Heart left ventricle (tissue), 16 donors: ENCODE results near the gene FAM83F. TPM values are rescaled to one million over a fixed set of nuclear protein-coding genes. Genes with fewer than 3 reads are reported as not detected.

Source experiments
- ATAC-seq, 4 donors: fragments of 200-7000 bp; cut with Tn5 transposase; one replicate each; pipeline ENCODE4 v1.9.1; 2020 to 2022; ENCODE audit warnings: moderate library complexity in 4 of 4, mild to moderate bottlenecking in 3 of 4, moderate number of reproducible peaks in 1 of 4
- DNase-seq, 5 donors: peaks; one replicate each; pipeline ENCODE4 v3.0.0-alpha.2; 2020
- H3K27ac ChIP-seq, 12 donors: fragments of 200-600 bp; sonication (generic) in 4 of 12; one replicate each; pipeline versions ENCODE4 v1.5.0 to v1.8.0; 2016 to 2022; ENCODE audit warnings: mild to moderate bottlenecking in 2 of 12
- H3K27me3 ChIP-seq, 9 donors: fragments of 200-600 bp; sonication (generic) in 2 of 9; one replicate each; pipeline versions ENCODE4 v1.5.1 to v1.8.0; 2016 to 2022; ENCODE audit warnings: mild to moderate bottlenecking in 3 of 9
- H3K36me3 ChIP-seq, 9 donors: fragments of 200-600 bp; sonication (generic) in 2 of 9; one replicate each; pipeline versions ENCODE4 v1.5.0 to v1.8.0; 2018 to 2022; ENCODE audit warnings: mild to moderate bottlenecking in 2 of 9
- H3K4me1 ChIP-seq, 12 donors: fragments of 200-600 bp; sonication (generic) in 4 of 12; one replicate each; pipeline versions ENCODE4 v1.5.0 to v1.8.0; 2016 to 2022; ENCODE audit warnings: mild to moderate bottlenecking in 3 of 12
- H3K4me3 ChIP-seq, 12 donors: fragments of 200-600 bp; sonication (generic) in 4 of 12; one replicate each; pipeline versions ENCODE4 v1.5.0 to v1.8.0; 2017 to 2022; ENCODE audit warnings: mild to moderate bottlenecking in 9 of 12, moderate library complexity in 4 of 12
- H3K9me3 ChIP-seq, 12 donors: fragments of 200-600 bp; sonication (generic) in 4 of 12; one replicate each; pipeline versions ENCODE4 v1.5.0 to v1.8.0; 2016 to 2022; ENCODE audit warnings: mild to moderate bottlenecking in 1 of 12
- POLR2A ChIP-seq, 2 donors: fragments of 450-650 bp; IDR thresholded peaks; one replicate each; pipeline ENCODE4 v1.6.1; 2017; ENCODE audit warnings: antibody characterized with exemption in 2 of 2, mild to moderate bottlenecking in 2 of 2, moderate library complexity in 2 of 2
- WGBS, 4 donors: extraction: QIAGEN DNeasy Blood & Tissue Kit in 2 of 4; methylation state at CpG; one replicate each; pipeline versions ENCODE4 v1.1.5 to v1.1.7; 2013 to 2018; 5-methylcytosine and 5-hydroxymethylcytosine counted together
- intact Hi-C, 10 donors: fragments of 100-400 bp; cut with DNase I; formaldehyde crosslinking; loops; one replicate each; pipeline versions ENCODE4 v1.11.1 to v1.14.2; 2022
- polyA plus RNA-seq, 2 donors: library from polyadenylated mRNA; stranded (reverse); fragments of 200-250 nt; gene quantifications; one replicate each; pipeline ENCODE4 v1.2.3, GENCODE V29; 2013
- total RNA-seq, 9 donors: library from RNA; depleted of rRNA in 2 of 9; stranded (reverse); fragments of >200 nt in 2 of 9; fragmentation: NEBNext Ultra II Directional in 3 of 9; extraction: Animal tissue kit (Norgen Biotek cat#: 25700) in 3 of 9; gene quantifications; one replicate each; pipeline versions ENCODE4 v1.1.0 to v1.2.4, GENCODE V29; 2016 to 2023
- TF ChIP-seq, protein P1 (sequence below), 12 donors: fragments of 200-600 bp; sonication (generic) in 4 of 12; IDR thresholded peaks; one replicate each; pipeline versions ENCODE4 v1.5.0 to v1.8.0; 2018 to 2022; ENCODE audit warnings: antibody characterized with exemption in 12 of 12, mild to moderate bottlenecking in 5 of 12
- donor health status: ischemic (EF 13 %, LVEDD 7.1; RV severe dilation, severe dysfunction).
- donor health status: healthy with polysubstance abuse.
- donor health status: DM: no; HTN: yes; CAD: no.
- donor health status: DM: no; HTN: no; CAD: no.
- donor health status: ischemic (EF 25% LVEDD 6.9; RV normal size, moderate dysfunction).
- donor health status: ischemic (EF 25% LVEDD 5.7; RV mildly dilated, moderate dysfunction).
- donor health status: healthy.
- donor health status: DM: yes; HTN: yes; CAD: no.
- donor health status: ischemic (EF 35%, LVEDD 5.7; RV mildly dilated, moderate dysfunction).
- donor health status: nonischemic (EF 11% LVEDD 7.7; RV severe dilation, severe dysfunction).
- donor health status: DM: yes; HTN: yes; CAD: no.
- donor health status: PGD.
- donor health status: ischemic (EF 29% LVEDD 5.4; RV normal size, mild dysfunction).
- donor health status: nonischemic (EF 23%, LVEDD 6.1; RV moderate dilation, normal function).

FAM83F gene
- total and polyA plus RNA-seq, 11 donors: 1.3 to 6.6 (median 2.5) TPM

- ATAC-seq (no peak), DNase-seq (no peak)
- H3K36me3 ChIP-seq: no peaks in the 10 kb centered on the region
- no peak overlapping the region for H3K4me3 ChIP-seq
- no peaks in the 10 kb centered on the region for H3K9me3 ChIP-seq
- intact Hi-C loops: loop anchor here in 6 of 10 donors (2.0 to 10.0 kb wide), 7 partner anchors 86 to 484 kb away; no protein-coding TSS in a partner anchor
- H3K27me3 ChIP-seq: peaks cover 0 to 29% (median 0%) of the 10 kb centered on the region in 9 donors
- WGBS, 4 donors: 82 to 91% (median 86%) methylated on average over 7 of the region's 7 CpGs
- H3K27ac ChIP-seq: no peak overlapping the region
- TF ChIP-seq, protein P1, sequence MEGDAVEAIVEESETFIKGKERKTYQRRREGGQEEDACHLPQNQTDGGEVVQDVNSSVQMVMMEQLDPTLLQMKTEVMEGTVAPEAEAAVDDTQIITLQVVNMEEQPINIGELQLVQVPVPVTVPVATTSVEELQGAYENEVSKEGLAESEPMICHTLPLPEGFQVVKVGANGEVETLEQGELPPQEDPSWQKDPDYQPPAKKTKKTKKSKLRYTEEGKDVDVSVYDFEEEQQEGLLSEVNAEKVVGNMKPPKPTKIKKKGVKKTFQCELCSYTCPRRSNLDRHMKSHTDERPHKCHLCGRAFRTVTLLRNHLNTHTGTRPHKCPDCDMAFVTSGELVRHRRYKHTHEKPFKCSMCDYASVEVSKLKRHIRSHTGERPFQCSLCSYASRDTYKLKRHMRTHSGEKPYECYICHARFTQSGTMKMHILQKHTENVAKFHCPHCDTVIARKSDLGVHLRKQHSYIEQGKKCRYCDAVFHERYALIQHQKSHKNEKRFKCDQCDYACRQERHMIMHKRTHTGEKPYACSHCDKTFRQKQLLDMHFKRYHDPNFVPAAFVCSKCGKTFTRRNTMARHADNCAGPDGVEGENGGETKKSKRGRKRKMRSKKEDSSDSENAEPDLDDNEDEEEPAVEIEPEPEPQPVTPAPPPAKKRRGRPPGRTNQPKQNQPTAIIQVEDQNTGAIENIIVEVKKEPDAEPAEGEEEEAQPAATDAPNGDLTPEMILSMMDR (IDR thresholded peaks at IDR 0.05): no peak
- no peak for TF ChIP-seq POLR2A (IDR thresholded peaks at IDR 0.05)
- H3K4me1 ChIP-seq: peaks cover 0 to 9% (median 0%) of the 10 kb centered on the region in 12 donors
Measured at GRCh38 chr22:40020956-40021355, 26.2 kb downstream of the FAM83F start.

DNA sequence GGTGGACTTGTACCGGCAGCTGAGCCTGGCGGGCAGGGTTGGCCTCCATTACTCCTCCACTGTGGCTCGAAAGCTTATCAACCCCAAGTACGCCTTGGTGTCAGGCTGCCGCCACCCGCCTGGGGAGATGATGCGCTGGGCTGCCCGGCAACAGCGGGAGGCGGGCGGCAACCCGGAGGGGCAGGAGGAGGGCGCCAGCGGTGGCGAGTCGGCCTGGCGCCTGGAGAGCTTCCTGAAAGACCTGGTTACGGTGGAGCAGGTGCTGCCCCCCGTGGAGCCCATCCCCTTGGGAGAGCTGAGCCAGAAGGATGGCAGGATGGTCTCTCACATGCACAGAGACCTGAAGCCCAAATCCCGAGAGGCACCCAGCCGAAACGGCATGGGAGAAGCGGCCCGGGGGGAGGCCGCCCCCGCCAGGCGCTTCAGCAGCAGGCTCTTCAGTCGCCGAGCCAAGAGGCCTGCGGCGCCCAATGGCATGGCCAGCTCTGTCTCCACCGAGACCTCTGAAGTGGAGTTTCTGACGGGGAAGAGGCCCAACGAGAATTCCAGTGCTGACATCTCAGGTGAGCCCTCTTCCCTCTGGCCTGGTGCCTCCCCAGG lies 26.7 kb downstream of the FAM83F start:
- H3K27me3 ChIP-seq: peaks cover 0 to 29% (median 0%) of the 10 kb centered on the region in 9 donors
- intact Hi-C loops: loop anchor here in 6 of 10 donors (2.0 to 10.0 kb wide), 7 partner anchors 87 to 485 kb away; no protein-coding TSS in a partner anchor
- TF ChIP-seq POLR2A (IDR thresholded peaks at IDR 0.05): no peak
- 80 to 89% (median 86%) methylated on average over 10 to 34 of the region's 34 CpGs for WGBS, 4 donors
- peaks cover 0 to 9% (median 0%) of the 10 kb centered on the region in 12 donors for H3K4me1 ChIP-seq
- no peaks in the 10 kb centered on the region for H3K36me3 ChIP-seq
- H3K4me3 ChIP-seq: no peak overlapping the region
- no peak overlapping the region for H3K27ac ChIP-seq
- H3K9me3 ChIP-seq: no peaks in the 10 kb centered on the region
- ATAC-seq (no peak), DNase-seq (no peak)

- Histone ChIP-seq H3K4me1 (peaks cover 0 to 9% (median 0%) of the 10 kb centered on the region in 12 donors), H3K27me3 (peaks cover 0 to 24% (median 0%) of the 10 kb centered on the region in 9 donors), H3K27ac (no peak overlapping the region), H3K36me3 (no peaks in the 10 kb centered on the region), H3K9me3 (no peaks in the 10 kb centered on the region), H3K4me3 (no peak overlapping the region)
- 77 to 81% (median 79%) methylated on average over 11 of the region's 11 CpGs for WGBS, 4 donors
- no peak for DNase-seq
- TF ChIP-seq, protein P1 (IDR thresholded peaks at IDR 0.05): no peak
- no peak for TF ChIP-seq POLR2A (IDR thresholded peaks at IDR 0.05)
- ATAC-seq: no peak
- intact Hi-C loops: loop anchor here in 6 of 10 donors (2.0 to 10.0 kb wide), 7 partner anchors 88 to 488 kb away; no protein-coding TSS in a partner anchor
Measured at GRCh38 chr22:40022536-40023240, 27.9 kb downstream of the FAM83F start.

DNA sequence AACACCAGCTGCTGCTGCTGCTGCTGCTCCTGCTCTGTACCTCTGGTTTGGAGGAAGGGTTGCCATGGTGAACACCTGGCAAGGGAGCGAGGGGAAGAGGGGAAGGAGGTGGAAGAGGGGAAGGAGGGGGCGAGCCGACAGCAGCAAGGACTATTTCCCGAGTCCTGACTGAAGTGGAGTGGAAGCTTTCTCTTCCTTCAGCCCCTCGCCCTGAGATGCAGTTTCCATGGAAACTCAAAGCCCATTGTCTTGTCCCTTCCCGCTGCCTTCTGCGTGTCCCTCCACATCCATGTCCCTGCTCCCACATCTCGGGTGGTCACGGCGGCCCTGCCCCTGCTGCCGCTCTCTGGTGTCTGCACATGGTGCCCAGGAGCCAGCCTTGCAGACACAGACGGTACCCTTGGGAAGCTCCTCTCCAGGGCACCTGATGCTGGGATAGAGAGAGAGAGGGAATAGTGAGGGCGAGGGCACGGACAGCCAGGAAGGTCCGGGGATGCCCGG lies 28.6 kb downstream of the FAM83F start:
- H3K27me3 ChIP-seq: peaks cover 0 to 19% (median 0%) of the 10 kb centered on the region in 9 donors
- TF ChIP-seq, protein P1 (IDR thresholded peaks at IDR 0.05): no peak
- no peak for TF ChIP-seq POLR2A (IDR thresholded peaks at IDR 0.05)
- no peak overlapping the region for H3K4me3 ChIP-seq
- H3K9me3 ChIP-seq: no peaks in the 10 kb centered on the region
- H3K36me3 ChIP-seq: no peaks in the 10 kb centered on the region
- intact Hi-C loops: loop anchor here in 6 of 10 donors (2.0 to 10.0 kb wide), 7 partner anchors 89 to 489 kb away; no protein-coding TSS in a partner anchor
- peaks cover 0 to 9% (median 0%) of the 10 kb centered on the region in 12 donors for H3K4me1 ChIP-seq
- no peak for ATAC-seq
- WGBS, 4 donors: 73 to 81% (median 74%) methylated on average over 15 to 16 of the region's 16 CpGs
- no peak for DNase-seq
- no peak overlapping the region for H3K27ac ChIP-seq
